ENCODE measurements around the gene FBXW8.

DNA sequence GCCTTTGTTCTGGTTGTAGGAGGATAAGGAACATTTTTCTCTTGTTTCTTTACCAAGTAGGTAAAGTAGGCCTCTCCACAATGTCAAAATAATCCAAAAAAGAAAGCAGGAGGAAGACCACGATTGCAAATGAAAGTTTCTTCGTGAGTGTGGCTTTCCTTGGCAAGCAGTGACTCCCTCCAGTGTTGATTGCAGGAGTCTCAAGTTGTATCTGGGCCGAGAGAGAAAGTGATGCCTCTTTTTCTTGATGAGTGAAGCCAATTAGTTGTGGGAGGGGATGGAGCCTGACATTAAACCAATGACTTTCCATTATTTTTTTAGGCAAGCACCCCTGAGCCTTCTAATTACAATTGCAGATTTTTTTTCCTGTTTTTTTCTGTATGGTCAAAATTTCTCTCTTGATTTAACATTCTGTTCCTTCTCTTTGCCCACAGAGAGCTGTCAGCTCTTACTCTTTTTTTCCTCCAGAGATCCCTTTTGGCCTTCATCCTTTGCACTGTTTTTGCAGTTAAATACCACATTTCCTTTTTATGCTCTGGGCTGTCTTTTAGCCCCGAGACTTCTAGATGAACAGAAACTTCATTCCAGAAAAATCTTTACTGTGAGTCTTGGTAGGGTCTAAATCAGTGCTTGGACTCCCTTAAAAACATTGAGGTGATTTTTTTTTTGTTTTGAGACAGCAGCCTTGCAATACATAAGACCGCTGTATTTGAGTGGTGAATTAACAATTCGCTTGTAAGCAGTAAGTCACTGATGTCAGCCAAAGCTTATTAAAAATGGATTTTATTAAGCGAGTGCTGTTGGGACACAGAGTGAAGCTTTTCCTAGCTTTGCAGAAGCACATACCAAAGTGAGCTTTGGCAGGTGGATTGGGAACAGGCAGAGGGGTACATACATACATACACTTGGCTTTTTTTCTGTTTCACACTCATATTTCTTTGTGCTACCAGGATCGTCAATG lies 15.8 kb downstream of the FBXW8 start:
- no peak for TF ChIP-seq POLR2A (IDR thresholded peaks at IDR 0.05)
- TF ChIP-seq, protein P1, sequence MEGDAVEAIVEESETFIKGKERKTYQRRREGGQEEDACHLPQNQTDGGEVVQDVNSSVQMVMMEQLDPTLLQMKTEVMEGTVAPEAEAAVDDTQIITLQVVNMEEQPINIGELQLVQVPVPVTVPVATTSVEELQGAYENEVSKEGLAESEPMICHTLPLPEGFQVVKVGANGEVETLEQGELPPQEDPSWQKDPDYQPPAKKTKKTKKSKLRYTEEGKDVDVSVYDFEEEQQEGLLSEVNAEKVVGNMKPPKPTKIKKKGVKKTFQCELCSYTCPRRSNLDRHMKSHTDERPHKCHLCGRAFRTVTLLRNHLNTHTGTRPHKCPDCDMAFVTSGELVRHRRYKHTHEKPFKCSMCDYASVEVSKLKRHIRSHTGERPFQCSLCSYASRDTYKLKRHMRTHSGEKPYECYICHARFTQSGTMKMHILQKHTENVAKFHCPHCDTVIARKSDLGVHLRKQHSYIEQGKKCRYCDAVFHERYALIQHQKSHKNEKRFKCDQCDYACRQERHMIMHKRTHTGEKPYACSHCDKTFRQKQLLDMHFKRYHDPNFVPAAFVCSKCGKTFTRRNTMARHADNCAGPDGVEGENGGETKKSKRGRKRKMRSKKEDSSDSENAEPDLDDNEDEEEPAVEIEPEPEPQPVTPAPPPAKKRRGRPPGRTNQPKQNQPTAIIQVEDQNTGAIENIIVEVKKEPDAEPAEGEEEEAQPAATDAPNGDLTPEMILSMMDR (IDR thresholded peaks at IDR 0.05 in 4 of 5, conservative IDR thresholded peaks at IDR 0.05 in 1 of 5): no peak
